Inflammatory macrophage treated with lipopolysaccharide for 4 hours (primary cell): ENCODE data around the gene PECR.
"Not testable (repeated sequence)": the region's sequence is repeated elsewhere in the genome, so short reads cannot be mapped to it uniquely, and the experiment has no call there.

Source experiments
- DNase-seq: peaks from one replicate; pipeline ENCODE4 v3.0.0-alpha.2; 2020

PECR gene

GRCh38 chr2:215998636-215999035, 83.0 kb downstream of the PECR start:
- DNase-seq, result no peak

DNA sequence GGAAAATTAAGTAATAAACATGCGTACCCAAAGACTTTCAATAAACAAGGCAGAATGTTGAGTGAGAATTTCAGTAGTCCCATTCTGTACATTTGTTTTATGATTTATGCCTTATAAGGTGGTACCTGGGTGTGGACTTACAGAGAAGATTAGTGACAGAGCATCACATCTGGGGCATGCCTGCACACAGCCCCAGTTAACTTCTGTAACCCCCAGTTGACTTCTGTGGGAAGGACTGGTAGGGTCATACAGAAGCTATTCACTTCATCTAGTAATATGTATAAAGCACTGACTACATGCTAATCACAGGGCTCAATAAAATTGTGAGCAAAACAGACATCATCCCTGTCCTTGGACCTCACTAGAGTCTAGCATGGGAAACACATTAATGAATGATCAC, 84.4 kb downstream of the PECR start:
- no peak for DNase-seq

DNA sequence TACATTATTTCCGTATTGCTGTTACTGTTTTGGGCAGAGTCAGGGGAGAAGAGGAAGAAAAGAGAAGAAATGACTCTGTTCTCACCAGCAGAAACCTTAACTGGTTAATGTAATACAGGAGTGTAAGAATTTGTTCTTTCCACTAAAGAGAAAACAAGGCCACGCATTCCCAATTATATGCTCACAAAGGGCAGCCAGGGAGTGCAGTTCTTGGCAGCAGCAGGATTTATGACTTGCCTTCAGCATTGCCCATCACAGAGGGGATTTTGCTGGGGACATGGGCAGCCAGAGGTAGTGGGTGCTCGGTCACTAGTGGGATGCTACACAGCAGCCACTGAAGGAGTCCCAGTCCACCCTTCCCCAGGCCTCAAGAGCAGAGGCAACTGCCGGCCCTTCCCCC, 86.7 kb downstream of the PECR start:
- no peak for DNase-seq

DNA sequence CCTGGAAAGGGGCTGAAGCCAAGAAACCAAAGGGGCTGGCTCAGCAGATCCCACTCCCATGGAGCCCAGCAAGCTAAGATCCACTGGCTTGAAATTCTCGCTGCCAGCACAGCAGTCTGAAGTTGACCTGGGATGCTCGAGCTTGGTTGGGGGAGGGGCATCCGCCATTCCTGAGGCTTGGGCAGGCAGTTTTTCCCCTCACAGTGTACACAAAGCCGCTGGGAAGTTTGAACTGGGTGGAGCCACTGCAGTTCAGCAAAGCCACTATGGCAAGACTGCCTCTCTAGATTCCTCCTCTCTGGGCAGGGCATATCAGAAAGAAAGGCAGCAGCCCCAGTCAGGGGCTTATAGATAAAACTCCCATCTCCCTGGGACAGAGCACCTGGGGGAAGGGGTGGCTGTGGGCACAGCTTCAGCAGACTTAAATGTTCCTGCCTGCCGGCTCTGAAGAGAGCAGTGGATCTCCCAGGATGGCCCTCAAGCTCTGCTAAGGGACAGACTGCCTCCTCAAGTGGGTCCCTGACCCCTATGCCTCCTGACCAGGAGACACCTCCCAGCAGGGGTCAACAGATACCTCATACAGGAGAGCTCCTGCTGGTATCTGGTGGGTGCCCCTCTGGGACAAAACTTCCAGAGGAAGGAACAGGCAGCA, 92.9 kb downstream of the PECR start:
- DNase-seq, result not testable (repeated sequence)
